Keratinocyte (primary cell): ENCODE measurements around the gene ETV4. TPM values are rescaled to one million over a fixed set of nuclear protein-coding genes. Genes with fewer than 3 reads are reported as not detected.

Experiments used
- DNase-seq: peaks from one replicate; pipeline ENCODE4 v3.0.0-alpha.2; 2011; ENCODE audit warnings: low read depth, missing footprints, low spot score
- FAIRE-seq: peaks from 2 replicates; lab custom pipeline; 2011; peaks lifted over from hg19 to GRCh38; lab: Jason Lieb, UNC
- H2AFZ ChIP-seq: 2 replicates; pipeline ENCODE4 v1.6.0; 2012; ENCODE audit warnings: low read length, control low read depth, inconsistent platforms; ENCODE audit not compliant: control insufficient read depth
- H3K27ac ChIP-seq: 2 replicates; pipeline ENCODE4 v1.5.1; 2011; ENCODE audit warnings: low read length; ENCODE audit not compliant: control insufficient read depth, insufficient read depth
- H3K27me3 ChIP-seq: 3 replicates; pipeline ENCODE4 v1.6.0; 2011; ENCODE audit warnings: low read length; ENCODE audit not compliant: control insufficient read depth, insufficient read depth; ENCODE audit errors: extremely low read depth
- H3K36me3 ChIP-seq, 2 experiments: 2 replicates in 1 of 2; 3 replicates in 1 of 2; pipeline ENCODE4 v1.5.1; 2011; ENCODE audit warnings: low read length in 2 of 2, mild to moderate bottlenecking in 1 of 2; ENCODE audit not compliant: control insufficient read depth in 2 of 2, insufficient read depth in 2 of 2; ENCODE audit errors: extremely low read depth in 1 of 2
- H3K4me1 ChIP-seq: 3 replicates; pipeline ENCODE4 v1.5.1; 2011; ENCODE audit warnings: low read length; ENCODE audit not compliant: control insufficient read depth, insufficient read depth; ENCODE audit errors: extremely low read depth
- H3K4me2 ChIP-seq: 3 replicates; pipeline ENCODE4 v1.6.0; 2011; ENCODE audit warnings: low read depth, low read length; ENCODE audit not compliant: control insufficient read depth, insufficient read depth; ENCODE audit errors: extremely low read depth
- H3K4me3 ChIP-seq, 3 experiments: fragments of 200-600 bp in 1 of 3; sonication (generic) in 1 of 3; 2 replicates in 2 of 3; 3 replicates in 1 of 3; pipeline ENCODE4 v1.5.1; 2011 to 2016; ENCODE audit warnings: low read length in 3 of 3, mild to moderate bottlenecking in 3 of 3, control low read depth in 2 of 3, inconsistent platforms in 1 of 3, low read depth in 1 of 3, mixed read lengths in 1 of 3, mixed run types in 1 of 3, moderate library complexity in 1 of 3; ENCODE audit not compliant: control insufficient read depth in 2 of 3, insufficient read depth in 2 of 3; ENCODE audit errors: extremely low read depth in 1 of 3
- H3K79me2 ChIP-seq: 2 replicates; pipeline ENCODE4 v1.6.0; 2012; ENCODE audit warnings: low read length; ENCODE audit not compliant: control insufficient read depth, insufficient read depth
- H3K9ac ChIP-seq: 3 replicates; pipeline ENCODE4 v1.6.0; 2011; ENCODE audit warnings: low read length; ENCODE audit not compliant: control insufficient read depth, insufficient read depth; ENCODE audit errors: extremely low read depth
- H3K9me1 ChIP-seq: 3 replicates; pipeline ENCODE4 v1.6.0; 2011; ENCODE audit warnings: low read length; ENCODE audit not compliant: control insufficient read depth, insufficient read depth; ENCODE audit errors: extremely low read depth
- H3K9me3 ChIP-seq: 2 replicates; pipeline ENCODE4 v1.5.1; 2012; ENCODE audit warnings: low read depth, low read length; ENCODE audit not compliant: control insufficient read depth
- H4K20me1 ChIP-seq: 3 replicates; pipeline ENCODE4 v1.6.0; 2011; ENCODE audit warnings: low read length; ENCODE audit not compliant: control insufficient read depth, insufficient read depth; ENCODE audit errors: extremely low read depth
- CTCF ChIP-seq, 3 experiments: IDR thresholded peaks in 1 of 3; conservative IDR thresholded peaks in 1 of 3; optimal IDR thresholded peaks in 1 of 3; 2 replicates in 2 of 3; 3 replicates in 1 of 3; pipeline versions ENCODE3 to v1.5.1; 2011; ENCODE audit warnings: low read length in 3 of 3, mild to moderate bottlenecking in 3 of 3, moderate library complexity in 2 of 3, control low read depth in 1 of 3, inconsistent platforms in 1 of 3; ENCODE audit not compliant: insufficient read depth in 2 of 3; ENCODE audit errors: extremely low read depth in 1 of 3
- EZH2 ChIP-seq: IDR thresholded peaks from one replicate; pipeline ENCODE4 v1.6.1; 2012; ENCODE audit warnings: inconsistent platforms, mild to moderate bottlenecking, low read length, moderate library complexity
- dilution Hi-C: fragments of 300-500 bp; cut with MboI; formaldehyde crosslinking; loops from one replicate; pipeline ENCODE4 v1.7.0; 2020; ENCODE audit warnings: low sequenced_read_pairs; ENCODE audit not compliant: extremely low pct_ligation_motif_present
- polyA plus RNA-seq, 5 experiments: library from polyadenylated mRNA; depleted of rRNA in 3 of 5; stranded (reverse) in 3 of 5; stranded (forward) in 1 of 5; unstranded in 1 of 5; fragments of >200 nt; gene quantifications; 1 replicate in 1 of 5; 2 replicates in 3 of 5; 3 replicates in 1 of 5; pipeline versions ENCODE4 v1.2.1 to v1.2.3, GENCODE V29; 2011 to 2012; ENCODE audit warnings: missing spikeins in 2 of 5, low read depth in 1 of 5, low replicate concordance in 1 of 5

The ETV4 gene
- polyA plus RNA-seq, 1 donor (not counting 4 experiments of a cell fraction or from before 2014, with no cell fraction given), result 33.6 TPM

GRCh38 chr17:43563600-43564594 lies 17.8 kb upstream of the ETV4 start:
- no peaks in the 10 kb centered on the region for H3K79me2 ChIP-seq
- H3K4me1 ChIP-seq, result peaks cover 17% of the 10 kb centered on the region
- H4K20me1 ChIP-seq, result no peaks in the 10 kb centered on the region
- dilution Hi-C loops, result no loop called here
- TF ChIP-seq CTCF (optimal IDR thresholded peaks at IDR 0.05 in 1 of 3, IDR thresholded peaks at IDR 0.05 in 1 of 3, conservative IDR thresholded peaks at IDR 0.05 in 1 of 3; ENCODE audit: extremely low read depth in 1 of 3, insufficient read depth in 2 of 3, low read length in 3 of 3) (no peak), EZH2 (no peak)
- H3K4me2 ChIP-seq, result no peak overlapping the region
- no peaks in the 10 kb centered on the region for H3K27me3 ChIP-seq
- no peak overlapping the region for H2AFZ ChIP-seq
- H3K4me3 ChIP-seq, result no peak overlapping the region
- H3K36me3 ChIP-seq, result no peaks in the 10 kb centered on the region
- H3K9me3 ChIP-seq, result no peaks in the 10 kb centered on the region
- H3K9me1 ChIP-seq, result no peaks in the 10 kb centered on the region
- no peak overlapping the region for H3K27ac ChIP-seq
- no peak for DNase-seq
- H3K9ac ChIP-seq, result no peak overlapping the region
- no peak for FAIRE-seq

- no peaks in the 10 kb centered on the region for H3K9me1 ChIP-seq
- H3K79me2 ChIP-seq, result no peaks in the 10 kb centered on the region
- H3K4me1 ChIP-seq, result peaks cover 17% of the 10 kb centered on the region
- no peaks in the 10 kb centered on the region for H3K9me3 ChIP-seq
- H3K27me3 ChIP-seq, result no peaks in the 10 kb centered on the region
- peak overlapping the region; percentile 13 for H2AFZ ChIP-seq
- dilution Hi-C loops, result no loop called here
- H3K9ac ChIP-seq, result no peak overlapping the region
- no peaks in the 10 kb centered on the region for H3K36me3 ChIP-seq
- no peak for DNase-seq
- no peak for TF ChIP-seq CTCF (optimal IDR thresholded peaks at IDR 0.05 in 1 of 3, IDR thresholded peaks at IDR 0.05 in 1 of 3, conservative IDR thresholded peaks at IDR 0.05 in 1 of 3; ENCODE audit: extremely low read depth in 1 of 3, insufficient read depth in 2 of 3, low read length in 3 of 3)
- no peak for TF ChIP-seq EZH2
- no peak overlapping the region for H3K27ac ChIP-seq
- no peak for FAIRE-seq
- H3K4me2 ChIP-seq, result no peak overlapping the region
- no peaks in the 10 kb centered on the region for H4K20me1 ChIP-seq
- H3K4me3 ChIP-seq, result no peak overlapping the region
Measured at GRCh38 chr17:43562679-43563599, 16.8 kb upstream of the ETV4 start.
